ENCODE measurements around the gene CUX1.

- TF ChIP-seq CTCF (IDR thresholded peaks at IDR 0.05) (no peak), MLX (CRISPR knock-in tag; IDR thresholded peaks at IDR 0.05) (no peak), PRRX2 (CRISPR knock-in tag; IDR thresholded peaks at IDR 0.05) (no peak), MAX (CRISPR knock-in tag; IDR thresholded peaks at IDR 0.05) (no peak), CBFB (CRISPR knock-in tag; IDR thresholded peaks at IDR 0.05; ENCODE audit: low read depth) (no peak)
Measured at GRCh38 chr7:101989101-101989500, 171.7 kb downstream of the CUX1 start.
